K562 (cell line): ENCODE data around the gene RXRA.

ENCODE experiments used
- CTCF ChIP-seq, 3 experiments: IDR thresholded peaks in 2 of 3; conservative IDR thresholded peaks in 1 of 3; 2 replicates each; pipeline ENCODE4 v1.5.1; 2011 to 2012; ENCODE audit warnings: low read length in 3 of 3, mild to moderate bottlenecking in 3 of 3, control low read depth in 2 of 3, improper control_type of control experiment in 1 of 3, inconsistent platforms in 1 of 3, low read depth in 1 of 3, mixed read lengths in 1 of 3, moderate library complexity in 1 of 3; ENCODE audit not compliant: insufficient read depth in 2 of 3
- DEAF1 ChIP-seq: fragments of 450-650 bp; formaldehyde crosslinking; IDR thresholded peaks from 2 replicates; pipeline ENCODE4 v1.4.0; 2020; ENCODE audit warnings: mild to moderate bottlenecking, moderate library complexity
- E2F4 ChIP-seq: sonication (generic); formaldehyde crosslinking; IDR thresholded peaks from 2 replicates; pipeline ENCODE4 v1.8.0; 2022; ENCODE audit warnings: mild to moderate bottlenecking, low read depth, missing genetic modification reagents
- ELF1 ChIP-seq: fragments of 200-800 bp; sonication (Bioruptor generic); IDR thresholded peaks from 2 replicates; pipeline ENCODE4 v1.6.1; 2016; ENCODE audit warnings: missing genetic modification characterization, missing compliant biosample characterization
- U2AF1 ChIP-seq: fragments of 200-400 bp; formaldehyde crosslinking; optimal IDR thresholded peaks from 2 replicates; pipeline ENCODE3; 2017; ENCODE audit warnings: mild to moderate bottlenecking, low read depth, low read length, moderate library complexity
- ZBTB9 ChIP-seq: fragments of 450-650 bp; formaldehyde crosslinking; IDR thresholded peaks from 2 replicates; pipeline ENCODE4 v1.4.0; 2020; ENCODE audit warnings: mild to moderate bottlenecking, moderate library complexity
- ZNF644 ChIP-seq: fragments of 200-800 bp; sonication (Bioruptor generic); IDR thresholded peaks from 2 replicates; pipeline ENCODE4 v1.6.1; 2016; ENCODE audit warnings: low read depth, missing genetic modification characterization, missing compliant biosample characterization
- ZSCAN32 ChIP-seq: fragments of 450-650 bp; formaldehyde crosslinking; IDR thresholded peaks from 2 replicates; pipeline ENCODE4 v1.4.0; 2020; ENCODE audit warnings: mild to moderate bottlenecking, moderate library complexity
- ZZZ3 ChIP-seq: fragments of 450-650 bp; IDR thresholded peaks from 2 replicates; pipeline ENCODE4 v1.6.1; 2016; ENCODE audit warnings: antibody characterized with exemption, mild to moderate bottlenecking, moderate library complexity

- TF ChIP-seq ZBTB9 (CRISPR knock-in tag) = no peak
- TF ChIP-seq U2AF1 = no peak
- no peak for TF ChIP-seq ELF1
- TF ChIP-seq ZNF644 (tag) = no peak
- TF ChIP-seq DEAF1 = no peak
- no peak for TF ChIP-seq ZSCAN32 (CRISPR knock-in tag)
- TF ChIP-seq E2F4 = no peak
- no peak for TF ChIP-seq CTCF (IDR thresholded peaks at IDR 0.05 in 2 of 3, conservative IDR thresholded peaks at IDR 0.05 in 1 of 3; ENCODE audit: insufficient read depth in 2 of 3, low read depth in 1 of 3, low read length in 3 of 3)
- TF ChIP-seq ZZZ3 = no peak
Observed at GRCh38 chr9:134289241-134289875, 36.9 kb upstream of the RXRA start.
